Dedifferentiated amniotic fluid mesenchymal stem cell (primary cell): ENCODE results near the gene PLXNB3.
"Not testable (repeated sequence)": the region's sequence is repeated elsewhere in the genome, so short reads cannot be mapped to it uniquely, and the experiment has no call there.

Experiments used
- DNase-seq: peaks from one replicate; pipeline ENCODE4 v3.0.0-alpha.2; 2016; ENCODE audit errors: extremely low spot score

The PLXNB3 gene

GRCh38 chrX:153763989-153764755 lies at the start of gene PLXNB3:
TSS of gene PLXNB3 (plus strand) at chrX:153764249. CDS start at chrX:153765536, 1,287 bp downstream.
- DNase-seq = peak; percentile 69

GRCh38 chrX:153714256-153714655 lies 49.8 kb upstream of the PLXNB3 start:
- no peak for DNase-seq

GRCh38 chrX:153717445-153717844 lies 46.6 kb upstream of the PLXNB3 start:
- DNase-seq = no peak

GRCh38 chrX:153719238-153719637 lies 44.8 kb upstream of the PLXNB3 start:
- no peak for DNase-seq

- no peak for DNase-seq
Measured at GRCh38 chrX:153719701-153720100, 44.3 kb upstream of the PLXNB3 start.

GRCh38 chrX:153722704-153723350 lies 41.2 kb upstream of the PLXNB3 start:
- DNase-seq = no peak

GRCh38 chrX:153723351-153724251 lies 40.4 kb upstream of the PLXNB3 start:
- no peak for DNase-seq

- DNase-seq = peak; percentile 80
Measured at GRCh38 chrX:153724252-153725038, 39.6 kb upstream of the PLXNB3 start, which contains the start of the genes ABCD1 and BCAP31. TSS of gene ABCD1 (plus strand) at chrX:153724856. CDS start at chrX:153725267, 411 bp downstream. TSS of gene BCAP31 (minus strand) at chrX:153724387. CDS start at chrX:153723244, 1,143 bp downstream.

GRCh38 chrX:153725039-153725831 lies 38.8 kb upstream of the PLXNB3 start:
- DNase-seq = no peak

GRCh38 chrX:153725832-153726285 lies 38.2 kb upstream of the PLXNB3 start:
- no peak for DNase-seq

GRCh38 chrX:153726286-153727122 lies 37.5 kb upstream of the PLXNB3 start:
- DNase-seq = no peak

- DNase-seq = no peak
Measured at GRCh38 chrX:153727123-153727931, 36.7 kb upstream of the PLXNB3 start.

GRCh38 chrX:153728095-153728494 lies 36.0 kb upstream of the PLXNB3 start:
- no peak for DNase-seq

- DNase-seq = no peak
Measured at GRCh38 chrX:153728951-153729631, 35.0 kb upstream of the PLXNB3 start.

GRCh38 chrX:153730115-153730514 lies 33.9 kb upstream of the PLXNB3 start:
- DNase-seq = not testable (repeated sequence)

- DNase-seq = no peak
Measured at GRCh38 chrX:153731117-153731844, 32.8 kb upstream of the PLXNB3 start.

- DNase-seq = no peak
Measured at GRCh38 chrX:153731845-153732215, 32.2 kb upstream of the PLXNB3 start.
